Activated CD8-positive, alpha-beta memory T cell treated with anti-CD3 and anti-CD28 coated beads, Interleukin-2, amount 10 ng/mL, durations not matched to agents 7 days and 5 days (primary cell): ENCODE results near the gene FOXG1. TPM values are rescaled to one million over a fixed set of nuclear protein-coding genes. Genes with fewer than 3 reads are reported as not detected.

Experiments
- ATAC-seq: fragments of 150-1000 bp; cut with Tn5 transposase; one replicate; pipeline ENCODE4 v1.10.0; 2021; ENCODE audit warnings: moderate library complexity
- CTCF ChIA-PET: fragments of 350-600 bp; sonication (Branson Sonifier 250); formaldehyde crosslinking; loops from one replicate; lab custom pipeline; 2021; ENCODE audit warnings: antibody characterized with exemption; lab: Charles Lee
- DNase-seq: peaks from one replicate; pipeline ENCODE4 v3.0.0-alpha.2; 2020
- H3K27ac Mint-ChIP-seq: one replicate; pipeline ENCODE4 v1.8.0; 2021; ENCODE audit warnings: mild to moderate bottlenecking, mixed read lengths
- H3K27me3 Mint-ChIP-seq: one replicate; pipeline ENCODE4 v1.8.0; 2021; ENCODE audit warnings: mixed read lengths
- H3K36me3 Mint-ChIP-seq: one replicate; pipeline ENCODE4 v1.8.0; 2021; ENCODE audit warnings: mild to moderate bottlenecking, mixed read lengths
- H3K4me1 Mint-ChIP-seq: one replicate; pipeline ENCODE4 v1.8.0; 2021; ENCODE audit warnings: mixed read lengths
- H3K4me3 Mint-ChIP-seq: one replicate; pipeline ENCODE4 v1.8.0; 2021; ENCODE audit warnings: mild to moderate bottlenecking, moderate library complexity, mixed read lengths
- H3K9me3 Mint-ChIP-seq: one replicate; pipeline ENCODE4 v1.8.0; 2022; ENCODE audit warnings: low read depth, mixed read lengths
- total RNA-seq, 2 experiments: library from RNA; stranded (reverse); gene quantifications; one replicate each; pipeline ENCODE4 v1.2.3, GENCODE V29; 2021

Gene FOXG1
- total RNA-seq, 2 experiments from 2014 or later = not detected

- no peak overlapping the region for H3K4me3 Mint-ChIP-seq
- peaks cover 1% of the 10 kb centered on the region for H3K36me3 Mint-ChIP-seq
- H3K9me3 Mint-ChIP-seq = no peaks in the 10 kb centered on the region
- peaks cover 48% of the 10 kb centered on the region for H3K27me3 Mint-ChIP-seq
- no peak for ATAC-seq
- no peaks in the 10 kb centered on the region for H3K4me1 Mint-ChIP-seq
- no peak for DNase-seq
- H3K27ac Mint-ChIP-seq = no peak overlapping the region
- CTCF ChIA-PET = no interaction called here
Measured at GRCh38 chr14:28774764-28775735, 8.5 kb downstream of the FOXG1 start.

GRCh38 chr14:28776482-28777266 is 10.1 kb downstream of the FOXG1 start:
- H3K36me3 Mint-ChIP-seq = peaks cover 1% of the 10 kb centered on the region
- H3K4me1 Mint-ChIP-seq = no peaks in the 10 kb centered on the region
- no peaks in the 10 kb centered on the region for H3K9me3 Mint-ChIP-seq
- no peak overlapping the region for H3K27ac Mint-ChIP-seq
- CTCF ChIA-PET = no interaction called here
- peaks cover 45% of the 10 kb centered on the region for H3K27me3 Mint-ChIP-seq
- DNase-seq (no peak), ATAC-seq (no peak)
- no peak overlapping the region for H3K4me3 Mint-ChIP-seq

- no peaks in the 10 kb centered on the region for H3K9me3 Mint-ChIP-seq
- no peaks in the 10 kb centered on the region for H3K4me1 Mint-ChIP-seq
- ATAC-seq = no peak
- H3K27ac Mint-ChIP-seq = no peak overlapping the region
- peaks cover 42% of the 10 kb centered on the region for H3K27me3 Mint-ChIP-seq
- no peak overlapping the region for H3K4me3 Mint-ChIP-seq
- DNase-seq = no peak
- peaks cover 1% of the 10 kb centered on the region for H3K36me3 Mint-ChIP-seq
- CTCF ChIA-PET = no interaction called here
Measured at GRCh38 chr14:28777471-28778137, 11.0 kb downstream of the FOXG1 start.

GRCh38 chr14:28778138-28779117 is 11.8 kb downstream of the FOXG1 start:
- H3K27me3 Mint-ChIP-seq = peaks cover 37% of the 10 kb centered on the region

GRCh38 chr14:28779456-28779855 is 12.9 kb downstream of the FOXG1 start:
- Mint-ChIP-seq H3K4me3 (no peak overlapping the region), H3K4me1 (no peaks in the 10 kb centered on the region), H3K27me3 (peaks cover 30% of the 10 kb centered on the region), H3K36me3 (no peaks in the 10 kb centered on the region), H3K9me3 (no peaks in the 10 kb centered on the region), H3K27ac (no peak overlapping the region)
- DNase-seq (no peak), ATAC-seq (no peak)
- CTCF ChIA-PET = no interaction called here

More at GRCh38 chr14:28778138-28779117, 11.8 kb downstream of the FOXG1 start:
- Mint-ChIP-seq H3K36me3 (no peaks in the 10 kb centered on the region), H3K4me3 (no peak overlapping the region), H3K27ac (no peak overlapping the region), H3K4me1 (no peaks in the 10 kb centered on the region), H3K9me3 (no peaks in the 10 kb centered on the region)
- ATAC-seq (no peak), DNase-seq (no peak)
- CTCF ChIA-PET = no interaction called here

GRCh38 chr14:28780843-28781820 is 14.5 kb downstream of the FOXG1 start:
- DNase-seq (no peak), ATAC-seq (no peak)
- CTCF ChIA-PET = no interaction called here
- H3K27me3 Mint-ChIP-seq = peaks cover 24% of the 10 kb centered on the region
- H3K27ac Mint-ChIP-seq = no peak overlapping the region
- peaks cover 2% of the 10 kb centered on the region for H3K9me3 Mint-ChIP-seq
- H3K4me1 Mint-ChIP-seq = no peaks in the 10 kb centered on the region
- no peak overlapping the region for H3K4me3 Mint-ChIP-seq
- H3K36me3 Mint-ChIP-seq = peaks cover 2% of the 10 kb centered on the region

- H3K27ac Mint-ChIP-seq = no peak overlapping the region
- H3K36me3 Mint-ChIP-seq = peaks cover 2% of the 10 kb centered on the region
- ATAC-seq (no peak), DNase-seq (no peak)
- no peaks in the 10 kb centered on the region for H3K4me1 Mint-ChIP-seq
- H3K4me3 Mint-ChIP-seq = no peak overlapping the region
- peaks cover 4% of the 10 kb centered on the region for H3K9me3 Mint-ChIP-seq
- peaks cover 22% of the 10 kb centered on the region for H3K27me3 Mint-ChIP-seq
- CTCF ChIA-PET = no interaction called here
Measured at GRCh38 chr14:28782301-28782700, 15.7 kb downstream of the FOXG1 start.

- CTCF ChIA-PET = no interaction called here
- H3K27ac Mint-ChIP-seq = no peak overlapping the region
- no peak overlapping the region for H3K4me3 Mint-ChIP-seq
- H3K27me3 Mint-ChIP-seq = peaks cover 15% of the 10 kb centered on the region
- no peaks in the 10 kb centered on the region for H3K4me1 Mint-ChIP-seq
- H3K9me3 Mint-ChIP-seq = peaks cover 8% of the 10 kb centered on the region
- DNase-seq (no peak), ATAC-seq (no peak)
- peaks cover 2% of the 10 kb centered on the region for H3K36me3 Mint-ChIP-seq
Measured at GRCh38 chr14:28783664-28784063, 17.1 kb downstream of the FOXG1 start.

- CTCF ChIA-PET = no interaction called here
- no peak overlapping the region for H3K4me3 Mint-ChIP-seq
- peaks cover 12% of the 10 kb centered on the region for H3K27me3 Mint-ChIP-seq
- DNase-seq = no peak
- no peak for ATAC-seq
- no peaks in the 10 kb centered on the region for H3K4me1 Mint-ChIP-seq
- peaks cover 2% of the 10 kb centered on the region for H3K36me3 Mint-ChIP-seq
- no peak overlapping the region for H3K27ac Mint-ChIP-seq
- H3K9me3 Mint-ChIP-seq = peaks cover 8% of the 10 kb centered on the region
Measured at GRCh38 chr14:28784096-28785048, 17.8 kb downstream of the FOXG1 start.

- Mint-ChIP-seq H3K27me3 (peaks cover 12% of the 10 kb centered on the region), H3K9me3 (peaks cover 8% of the 10 kb centered on the region), H3K27ac (no peak overlapping the region), H3K4me1 (no peaks in the 10 kb centered on the region), H3K36me3 (peaks cover 2% of the 10 kb centered on the region), H3K4me3 (no peak overlapping the region)
- DNase-seq (no peak), ATAC-seq (no peak)
- CTCF ChIA-PET = no interaction called here
Measured at GRCh38 chr14:28785096-28785952, 18.7 kb downstream of the FOXG1 start.
